ENCODE data around the gene GALNT16.
"Not testable (repeated sequence)": the region's sequence is repeated elsewhere in the genome, so short reads cannot be mapped to it uniquely, and the experiment has no call there.

GALNT16 gene

DNA sequence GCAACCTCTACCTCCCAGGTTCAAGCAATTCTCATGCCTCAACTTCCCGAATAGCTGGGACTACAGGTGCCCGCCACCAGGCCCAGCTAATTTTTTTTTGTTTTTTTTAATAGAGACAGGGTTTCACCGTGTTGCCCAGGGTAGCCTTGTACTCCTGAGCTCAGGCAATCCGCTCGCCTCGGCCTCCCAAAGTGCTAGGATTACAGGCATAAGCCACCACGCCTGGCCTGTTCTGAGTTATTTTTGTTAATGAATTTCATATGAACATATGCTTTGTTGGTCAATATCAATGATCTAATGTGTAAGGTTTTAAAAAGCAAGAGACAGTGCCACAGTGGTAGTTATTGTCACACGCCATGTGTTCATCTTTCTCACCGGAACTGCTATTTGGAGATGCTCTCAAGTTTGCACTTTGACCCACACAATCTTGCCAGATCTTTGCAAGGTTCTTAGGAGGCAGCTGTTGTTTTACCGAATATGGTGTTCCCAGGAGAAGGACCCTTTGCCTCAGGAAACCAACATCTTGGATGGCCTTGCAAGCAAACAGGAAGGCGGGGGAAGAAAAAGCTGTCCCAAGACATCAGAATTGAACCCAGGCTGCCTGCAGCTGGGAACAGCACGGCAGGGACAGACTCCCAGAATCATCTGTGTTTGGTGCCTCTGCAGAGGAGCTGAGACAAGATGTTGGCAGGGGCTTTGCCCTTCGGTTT lies 30.0 kb downstream of the GALNT16 start:
- DNase-seq (ENCODE audit: low read depth): no peak
- TF ChIP-seq, protein P1, sequence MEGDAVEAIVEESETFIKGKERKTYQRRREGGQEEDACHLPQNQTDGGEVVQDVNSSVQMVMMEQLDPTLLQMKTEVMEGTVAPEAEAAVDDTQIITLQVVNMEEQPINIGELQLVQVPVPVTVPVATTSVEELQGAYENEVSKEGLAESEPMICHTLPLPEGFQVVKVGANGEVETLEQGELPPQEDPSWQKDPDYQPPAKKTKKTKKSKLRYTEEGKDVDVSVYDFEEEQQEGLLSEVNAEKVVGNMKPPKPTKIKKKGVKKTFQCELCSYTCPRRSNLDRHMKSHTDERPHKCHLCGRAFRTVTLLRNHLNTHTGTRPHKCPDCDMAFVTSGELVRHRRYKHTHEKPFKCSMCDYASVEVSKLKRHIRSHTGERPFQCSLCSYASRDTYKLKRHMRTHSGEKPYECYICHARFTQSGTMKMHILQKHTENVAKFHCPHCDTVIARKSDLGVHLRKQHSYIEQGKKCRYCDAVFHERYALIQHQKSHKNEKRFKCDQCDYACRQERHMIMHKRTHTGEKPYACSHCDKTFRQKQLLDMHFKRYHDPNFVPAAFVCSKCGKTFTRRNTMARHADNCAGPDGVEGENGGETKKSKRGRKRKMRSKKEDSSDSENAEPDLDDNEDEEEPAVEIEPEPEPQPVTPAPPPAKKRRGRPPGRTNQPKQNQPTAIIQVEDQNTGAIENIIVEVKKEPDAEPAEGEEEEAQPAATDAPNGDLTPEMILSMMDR (IDR thresholded peaks at IDR 0.05; ENCODE audit: low read length, missing control alignments): no peak
- no peak overlapping the region for H3K4me3 ChIP-seq (replicated peaks; ENCODE audit: low read depth, low read length)

DNA sequence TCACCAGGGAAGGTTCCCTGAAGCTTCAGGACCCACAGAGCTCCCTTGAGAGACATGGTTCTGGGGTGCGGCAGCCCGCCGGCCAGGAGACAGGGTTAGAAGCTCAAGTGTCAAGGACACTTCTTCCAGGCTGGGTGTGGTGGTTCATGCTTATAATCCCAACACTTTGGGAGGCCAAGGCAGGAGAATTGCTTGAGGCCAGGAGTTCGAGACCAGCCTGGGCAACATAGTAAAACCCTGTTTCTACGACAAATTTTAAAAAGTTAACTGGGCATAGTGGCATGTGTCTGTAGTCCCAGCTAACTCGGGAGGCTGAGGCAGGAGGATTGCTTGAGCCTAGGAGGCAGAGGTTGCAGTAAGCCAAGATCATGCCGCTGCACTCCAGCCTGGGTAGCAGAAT lies 30.9 kb downstream of the GALNT16 start:
- not testable (repeated sequence) for DNase-seq (ENCODE audit: low read depth); H3K4me3 ChIP-seq (replicated peaks; ENCODE audit: low read depth, low read length)

DNA sequence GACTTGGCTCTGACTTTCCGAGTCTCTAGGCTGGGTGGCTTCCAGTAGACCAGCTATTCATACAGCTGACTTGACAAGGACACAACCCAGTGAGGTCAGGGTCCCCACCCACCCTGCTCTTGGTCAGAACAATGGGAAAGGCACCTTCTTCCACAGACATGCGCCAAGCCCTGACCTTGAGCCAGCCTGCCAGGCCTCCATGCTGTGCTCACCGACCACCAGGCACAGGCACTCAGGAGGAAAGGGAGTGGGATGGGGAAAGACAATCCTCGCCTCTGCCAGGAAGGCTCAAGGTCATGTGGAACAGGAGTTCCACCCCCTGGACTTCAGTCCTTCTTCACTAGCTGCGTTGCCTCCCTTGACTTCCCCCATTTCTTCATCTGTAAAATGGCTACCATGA lies 31.4 kb downstream of the GALNT16 start:
- no peak for DNase-seq (ENCODE audit: low read depth)
- H3K4me3 ChIP-seq (replicated peaks; ENCODE audit: low read depth, low read length): no peak overlapping the region
- TF ChIP-seq, protein P1 (IDR thresholded peaks at IDR 0.05; ENCODE audit: low read length, missing control alignments): no peak

DNA sequence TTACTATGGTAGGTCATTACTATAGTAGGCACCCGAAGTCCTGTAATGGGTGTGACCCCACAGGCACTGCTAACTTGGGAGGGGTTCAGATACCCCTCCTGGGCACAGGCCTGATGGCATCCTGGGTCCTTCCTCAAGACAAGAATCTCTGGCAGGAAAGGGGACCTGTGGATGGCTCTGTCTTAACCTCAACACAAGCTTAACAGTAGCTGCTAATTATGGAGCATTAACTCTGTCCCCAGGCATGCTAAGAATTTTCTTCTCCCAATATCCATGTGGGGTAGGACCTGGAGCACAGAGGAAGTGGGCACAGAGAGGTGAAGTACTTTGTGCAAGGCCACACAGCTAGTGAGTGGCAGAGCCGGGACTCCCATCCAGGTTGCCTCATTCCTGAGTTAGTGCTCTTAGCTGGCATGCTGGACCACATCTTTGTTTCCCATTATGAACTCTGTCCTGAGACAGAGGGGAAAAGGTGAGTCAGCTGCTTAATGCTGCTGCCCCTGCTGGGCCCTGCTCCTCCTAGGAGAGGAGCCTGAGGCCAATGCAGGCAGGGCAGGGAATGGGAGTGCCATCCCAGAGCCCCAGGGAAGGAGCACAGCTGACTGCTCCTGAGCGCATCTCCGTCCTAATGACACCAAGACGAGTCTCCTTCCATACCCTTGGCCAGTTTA lies 32.1 kb downstream of the GALNT16 start:
- DNase-seq (ENCODE audit: low read depth): no peak
- TF ChIP-seq, protein P1 (IDR thresholded peaks at IDR 0.05; ENCODE audit: low read length, missing control alignments): no peak
- H3K4me3 ChIP-seq (replicated peaks; ENCODE audit: low read depth, low read length): no peak overlapping the region

DNA sequence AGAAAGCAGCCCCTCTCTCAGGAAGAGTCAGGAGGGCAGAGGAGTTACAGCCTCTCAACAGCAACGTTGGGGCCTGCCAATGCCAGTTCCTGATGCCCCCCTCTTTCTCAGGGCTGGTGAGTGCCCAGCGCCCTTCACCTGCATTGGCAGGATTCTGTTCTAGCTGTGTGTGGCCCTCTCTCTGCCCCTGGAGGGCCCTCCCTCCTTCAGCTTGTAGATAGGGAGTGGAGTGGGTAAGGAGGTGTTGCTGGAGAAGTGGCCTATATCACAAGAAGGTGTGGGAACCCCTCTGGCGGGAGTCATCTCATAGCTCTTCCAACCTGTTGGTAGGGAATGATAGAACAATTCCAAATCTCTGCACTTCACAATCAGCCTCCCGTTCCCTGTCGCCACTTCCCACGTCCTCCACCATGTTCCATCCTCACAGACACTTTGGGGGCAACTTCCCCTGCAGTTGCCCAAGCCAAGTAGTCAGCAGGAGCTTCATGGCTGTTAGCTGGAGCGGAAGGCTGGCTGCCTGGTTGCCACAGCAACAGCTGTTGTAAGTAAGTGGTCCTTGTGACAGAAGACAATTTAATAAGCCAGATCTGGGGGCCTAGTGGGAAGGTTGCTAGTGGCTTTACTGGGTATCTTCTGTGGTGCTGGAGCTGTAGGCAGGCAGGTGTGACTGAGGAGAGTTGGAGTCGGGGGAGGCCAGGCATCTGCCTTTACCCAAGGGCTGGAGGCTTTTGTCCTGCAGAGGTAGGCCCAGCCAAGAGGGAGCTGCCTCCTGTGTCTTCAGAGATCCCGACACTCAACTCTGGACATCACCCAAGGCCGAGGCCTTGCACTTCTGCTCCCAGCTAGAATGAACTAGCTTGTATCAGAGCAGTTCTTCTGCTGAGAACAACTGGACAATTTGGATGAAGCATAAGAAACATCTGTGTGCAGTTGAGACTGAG lies 38.4 kb downstream of the GALNT16 start:
- TF ChIP-seq, protein P1 (IDR thresholded peaks at IDR 0.05; ENCODE audit: low read length, missing control alignments): no peak

DNA sequence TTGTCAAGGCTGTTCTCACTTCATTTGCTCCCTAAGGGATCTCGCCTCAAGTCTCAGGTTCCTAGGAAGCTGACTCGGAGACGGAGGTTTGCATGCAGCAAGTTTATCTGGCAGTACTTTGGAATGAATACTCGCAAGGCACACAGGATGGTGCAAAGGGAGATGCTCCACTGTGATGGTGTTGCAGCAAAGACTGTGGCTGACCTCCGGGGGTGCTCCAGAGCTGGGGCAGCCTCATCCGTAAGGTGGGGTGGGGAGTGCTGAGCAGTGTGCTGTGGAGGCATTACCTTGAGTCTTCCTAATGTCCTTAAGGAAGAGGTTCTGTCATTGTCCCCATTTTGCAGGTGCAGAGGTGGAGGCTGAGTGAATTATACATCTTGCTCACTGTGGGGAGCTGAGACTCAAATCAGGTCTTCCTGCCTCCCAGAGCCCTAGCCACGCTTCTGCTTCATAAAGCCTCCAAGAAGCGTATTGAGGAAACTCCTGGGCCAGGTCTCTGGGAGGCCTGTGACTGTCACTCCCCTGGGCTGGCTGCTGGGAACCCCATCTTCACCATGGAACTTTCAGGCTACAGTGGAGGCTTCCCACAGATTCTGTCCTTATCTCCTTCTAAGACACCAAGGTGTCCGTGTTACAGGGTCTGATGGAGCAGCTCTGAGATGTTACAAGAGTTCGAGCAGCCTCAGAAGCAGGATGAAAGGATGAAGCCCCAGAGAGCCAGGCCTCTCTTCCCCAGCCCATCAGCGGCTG lies 39.5 kb downstream of the GALNT16 start:
- TF ChIP-seq, protein P1 (IDR thresholded peaks at IDR 0.05; ENCODE audit: low read length, missing control alignments): peak; percentile 18
- no peak overlapping the region for H3K4me3 ChIP-seq (replicated peaks; ENCODE audit: low read depth, low read length)
- DNase-seq (ENCODE audit: low read depth): no peak

More for the DNA sequence above, 38.4 kb downstream of the GALNT16 start:
- no peak overlapping the region for H3K4me3 ChIP-seq (replicated peaks; ENCODE audit: low read depth, low read length)
- DNase-seq (ENCODE audit: low read depth): no peak

Data from fibroblast of pulmonary artery (primary cell).